HFF-Myc (cell line): Measurements from ENCODE around the gene FAM131C.

Experiments
- DNase-seq: peaks from one replicate; pipeline ENCODE4 v3.0.0-alpha.2; 2011; ENCODE audit warnings: low read depth; ENCODE audit errors: extremely low read depth
- H3K4me3 ChIP-seq: replicated peaks from 2 replicates; pipeline ENCODE4 v1.5.1; 2011; ENCODE audit warnings: low read depth, mild to moderate bottlenecking, control low read depth, low read length
- TF ChIP-seq, protein P1 (sequence below): IDR thresholded peaks from 2 replicates; pipeline ENCODE4 v1.5.1; 2012; ENCODE audit warnings: mild to moderate bottlenecking, low read depth, low read length, control low read depth; ENCODE audit errors: missing control alignments

The FAM131C gene

GRCh38 chr1:16101623-16102022 is 28.2 kb upstream of the FAM131C start:
- TF ChIP-seq, protein P1, sequence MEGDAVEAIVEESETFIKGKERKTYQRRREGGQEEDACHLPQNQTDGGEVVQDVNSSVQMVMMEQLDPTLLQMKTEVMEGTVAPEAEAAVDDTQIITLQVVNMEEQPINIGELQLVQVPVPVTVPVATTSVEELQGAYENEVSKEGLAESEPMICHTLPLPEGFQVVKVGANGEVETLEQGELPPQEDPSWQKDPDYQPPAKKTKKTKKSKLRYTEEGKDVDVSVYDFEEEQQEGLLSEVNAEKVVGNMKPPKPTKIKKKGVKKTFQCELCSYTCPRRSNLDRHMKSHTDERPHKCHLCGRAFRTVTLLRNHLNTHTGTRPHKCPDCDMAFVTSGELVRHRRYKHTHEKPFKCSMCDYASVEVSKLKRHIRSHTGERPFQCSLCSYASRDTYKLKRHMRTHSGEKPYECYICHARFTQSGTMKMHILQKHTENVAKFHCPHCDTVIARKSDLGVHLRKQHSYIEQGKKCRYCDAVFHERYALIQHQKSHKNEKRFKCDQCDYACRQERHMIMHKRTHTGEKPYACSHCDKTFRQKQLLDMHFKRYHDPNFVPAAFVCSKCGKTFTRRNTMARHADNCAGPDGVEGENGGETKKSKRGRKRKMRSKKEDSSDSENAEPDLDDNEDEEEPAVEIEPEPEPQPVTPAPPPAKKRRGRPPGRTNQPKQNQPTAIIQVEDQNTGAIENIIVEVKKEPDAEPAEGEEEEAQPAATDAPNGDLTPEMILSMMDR: no peak
- no peak overlapping the region for H3K4me3 ChIP-seq
- DNase-seq: no peak

- TF ChIP-seq, protein P1: no peak
- no peak for DNase-seq
- no peak overlapping the region for H3K4me3 ChIP-seq
These were observed 26.0 kb upstream of the FAM131C start for GRCh38 chr1:16099412-16099811.

- no peak for DNase-seq
- no peak overlapping the region for H3K4me3 ChIP-seq
- TF ChIP-seq, protein P1: no peak
These were observed 22.0 kb upstream of the FAM131C start for GRCh38 chr1:16095447-16095846.

DNA sequence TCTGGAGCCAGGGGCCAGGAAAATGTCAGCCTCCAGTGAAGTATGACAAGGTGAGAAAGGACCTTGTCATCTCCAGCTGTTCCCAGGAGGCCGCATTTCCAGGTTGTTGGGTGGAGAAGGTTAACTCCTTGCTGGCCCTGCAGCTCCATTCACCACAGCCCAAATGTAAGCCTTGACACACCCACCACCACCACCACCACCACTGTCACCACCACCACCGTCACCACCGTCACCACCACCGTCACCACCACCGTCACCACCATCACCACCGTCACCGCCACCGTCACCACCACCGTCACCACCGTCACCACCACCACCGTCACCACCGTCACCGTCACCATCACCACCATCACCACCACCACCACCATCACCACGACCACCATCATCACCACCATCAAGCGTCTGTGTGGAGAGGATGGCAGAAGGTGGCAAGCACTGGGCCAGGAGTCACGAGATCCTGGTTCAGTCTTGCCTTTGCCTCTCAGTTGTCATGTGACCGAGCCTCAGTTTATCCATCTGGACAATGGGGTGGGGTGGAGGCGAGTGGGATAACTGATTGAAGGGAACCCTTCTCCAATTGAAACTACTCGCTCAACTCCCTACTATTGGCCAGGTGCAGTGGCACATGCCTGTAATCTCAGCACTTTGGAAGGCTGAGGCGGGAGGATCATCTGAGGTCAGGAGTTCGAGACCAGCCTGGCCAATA is 21.2 kb upstream of the FAM131C start:
- no peak for DNase-seq
- TF ChIP-seq, protein P1: no peak

DNA sequence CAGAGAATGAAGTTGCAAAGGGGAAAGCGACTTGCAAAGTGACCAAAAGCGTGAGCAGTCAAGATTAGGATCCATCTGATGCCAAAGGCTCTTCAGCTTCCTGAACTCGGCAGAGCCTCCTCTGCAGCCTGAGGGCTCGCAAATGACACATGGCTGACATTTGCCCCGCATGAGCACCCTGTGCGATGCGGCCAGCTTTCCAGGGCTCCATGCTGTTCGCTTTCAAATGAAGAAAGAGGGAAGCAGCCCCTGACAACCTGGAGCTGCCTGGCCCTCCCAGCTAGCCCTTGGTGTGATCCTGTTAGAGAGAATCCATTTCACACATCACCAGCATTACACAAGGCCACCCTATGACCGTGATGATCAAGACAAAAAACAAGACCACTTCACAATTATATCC is 20.2 kb upstream of the FAM131C start:
- no peak overlapping the region for H3K4me3 ChIP-seq
- TF ChIP-seq, protein P1: no peak
- DNase-seq: no peak

More for the DNA sequence above, 21.2 kb upstream of the FAM131C start:
- H3K4me3 ChIP-seq: no peak overlapping the region

DNA sequence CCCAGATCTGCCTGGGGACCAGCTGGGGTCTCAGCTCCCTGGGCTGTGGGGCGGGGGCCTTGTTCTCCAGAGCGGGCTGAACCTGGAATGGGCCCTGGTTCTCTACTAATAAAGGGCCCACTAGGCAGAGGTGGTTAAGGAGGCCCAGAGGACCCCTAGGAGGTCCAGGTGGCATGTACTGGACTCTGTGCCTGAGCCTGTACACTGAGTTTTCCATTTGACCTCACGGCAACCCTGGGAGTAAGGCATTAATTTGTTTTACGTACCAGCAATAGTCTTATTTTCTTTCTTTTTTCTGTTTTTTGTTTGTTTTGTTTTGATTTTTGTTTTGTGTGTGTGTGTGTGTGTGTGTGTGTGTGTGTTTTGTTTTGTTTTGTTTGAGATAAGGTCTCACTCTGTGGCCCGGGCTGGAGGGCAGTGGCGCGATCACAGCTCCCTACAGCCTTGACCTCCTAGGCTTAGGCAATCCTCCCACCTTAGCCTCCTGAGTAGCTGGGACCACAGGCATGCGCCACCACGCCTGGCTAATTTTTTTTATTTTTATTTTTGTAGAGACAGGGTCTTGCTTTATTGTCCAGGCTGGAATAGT is 19.6 kb upstream of the FAM131C start:
- no peak for DNase-seq
- TF ChIP-seq, protein P1: no peak
- no peak overlapping the region for H3K4me3 ChIP-seq
